ENCODE results near the gene KCNIP4. TPM values are rescaled to one million over a fixed set of nuclear protein-coding genes. Genes with fewer than 3 reads are reported as not detected.

Gene KCNIP4
- total and polyA plus RNA-seq, 10 of the 15 experiments (the other 5 are each of a cell fraction or from before 2014, with no cell fraction given) = 0.03 to 0.23 (median 0.13) TPM; not detected in 7

DNA sequence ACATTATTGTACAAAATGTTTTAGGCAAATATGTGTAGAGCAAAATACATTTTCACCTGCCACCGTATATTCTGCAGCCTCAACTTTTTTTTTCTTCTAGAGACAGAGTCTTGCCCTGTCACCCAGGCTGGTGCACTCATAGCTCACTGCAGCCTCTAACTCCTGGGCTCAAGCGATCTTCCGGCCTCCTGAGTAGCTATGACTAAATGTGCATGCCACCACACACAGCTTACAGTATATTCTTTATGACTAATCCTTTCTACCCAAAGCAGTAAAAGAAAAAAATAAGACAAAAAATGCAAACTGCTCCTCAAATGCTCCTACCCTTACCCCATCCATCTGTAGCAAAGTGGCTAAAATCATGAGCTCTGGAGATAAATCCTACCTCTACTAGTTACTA lies 426.3 kb downstream of the KCNIP4 start (continued):
- TF ChIP-seq BHLHE40 (IDR thresholded peaks at IDR 0.05; ENCODE audit: borderline replicate concordance in 1 of 2, low read depth in 2 of 2, low read length in 1 of 2) = no peak
- TF ChIP-seq POU2F2 (IDR thresholded peaks at IDR 0.05; ENCODE audit: borderline replicate concordance, low read depth, low read length) = no peak

- Histone ChIP-seq H3K4me2 (ENCODE audit: control insufficient read depth, insufficient read depth) (no peak overlapping the region), H3K9me3 (replicated peaks; ENCODE audit: control insufficient read depth, insufficient read depth, low read length) (no peaks in the 10 kb centered on the region), H3K9ac (ENCODE audit: control insufficient read depth, insufficient read depth, low read length) (no peak overlapping the region), H3K79me2 (ENCODE audit: control insufficient read depth, insufficient read depth, low read length) (no peaks in the 10 kb centered on the region), H3K36me3 (ENCODE audit: control insufficient read depth in 2 of 2, insufficient read depth in 2 of 2, low read length in 1 of 2) (no peaks in the 10 kb centered on the region), H2AFZ (ENCODE audit: control insufficient read depth, low read depth, low read length) (no peak overlapping the region), H3K4me1 (ENCODE audit: control insufficient read depth, insufficient read depth, low read length) (no peaks in the 10 kb centered on the region), H3K27me3 (replicated peaks in 1 of 2; ENCODE audit: control insufficient read depth in 2 of 2, insufficient read depth in 2 of 2, low read length in 1 of 2) (no peaks in the 10 kb centered on the region), H3K4me3 (no peak overlapping the region), H3K27ac (ENCODE audit: control insufficient read depth, insufficient read depth) (no peak overlapping the region), H4K20me1 (ENCODE audit: control insufficient read depth, insufficient read depth) (no peaks in the 10 kb centered on the region)
- in situ Hi-C loops (cut with MboI) (no loop called here), intact Hi-C loops (cut with micrococcal nuclease; ENCODE audit: unreplicated experiment) (no loop called here)
- FAIRE-seq = no peak
- CTCF ChIA-PET = interaction anchor here (1.6 kb wide), 1 partner anchor 250 kb away, joined by 5 read pairs; no protein-coding TSS in a partner anchor
- ATAC-seq = no peak
- no TSS peak for BruUV-seq (replicated peaks)
- RAD21 ChIA-PET (ENCODE audit: unreplicated experiment) = no interaction called here
- no peak for TF ChIP-seq STAT1 (conservative IDR thresholded peaks at IDR 0.05)
- SMC1A ChIA-PET (ENCODE audit: uncharacterized antibody, unreplicated experiment) = interaction anchor here (0.6 kb wide), 1 partner anchor 22 kb away, joined by 3 read pairs; no protein-coding TSS in a partner anchor
- WGBS (ENCODE audit: insufficient coverage, insufficient replicate concordance, low lambda C conversion rate, missing lambda C conversion rate) = 1% methylated on average over 5 of the region's 5 CpGs
- POLR2A ChIA-PET = no interaction called here
- no peak for DNase-seq (ENCODE audit: low read depth, low spot score)
These were observed 431.3 kb downstream of the KCNIP4 start for GRCh38 chr4:21517126-21517859.

DNA sequence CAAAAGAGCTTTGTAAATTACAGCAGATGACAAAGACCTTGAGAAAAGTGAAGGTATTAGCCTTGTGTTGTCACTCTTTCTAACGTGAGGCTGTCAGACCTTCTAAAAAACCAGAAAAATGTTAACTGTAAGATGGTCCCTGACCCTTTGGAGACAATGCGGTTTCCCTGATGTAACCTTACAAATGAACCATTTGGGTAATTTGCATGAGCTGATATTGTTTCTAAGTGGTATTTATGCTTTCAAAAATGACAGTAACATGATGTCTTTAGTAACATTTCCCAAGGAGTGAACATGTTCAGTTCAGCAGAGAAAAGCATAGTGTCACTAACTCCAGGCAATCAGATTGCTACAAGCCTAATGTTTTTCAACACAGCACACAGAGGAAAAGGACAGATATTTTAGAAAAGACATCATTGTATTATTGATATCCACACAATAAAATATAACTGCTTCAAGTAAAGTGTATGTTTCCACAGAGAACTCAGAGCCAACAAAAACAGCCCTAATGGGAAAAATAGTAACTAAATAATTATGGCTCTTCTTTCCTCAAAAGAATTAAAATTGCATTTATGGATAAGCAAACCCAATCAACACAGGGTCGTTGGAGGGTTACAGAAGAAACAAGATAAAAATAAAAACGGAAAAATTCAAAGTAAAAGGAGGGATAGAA lies 434.4 kb downstream of the KCNIP4 start:
- DNase-seq (ENCODE audit: low read depth, low spot score) (no peak), ATAC-seq (no peak), FAIRE-seq (no peak)
- no peak overlapping the region for H3K4me3 ChIP-seq
- RAD21 ChIA-PET (ENCODE audit: unreplicated experiment) = interaction anchor here (1.7 kb wide), 1 partner anchor 253 kb away, joined by 6 read pairs; no protein-coding TSS in a partner anchor
- no peaks in the 10 kb centered on the region for H4K20me1 ChIP-seq (ENCODE audit: control insufficient read depth, insufficient read depth)
- SMC1A ChIA-PET (ENCODE audit: uncharacterized antibody, unreplicated experiment) = no interaction called here
- H3K36me3 ChIP-seq (ENCODE audit: control insufficient read depth in 2 of 2, insufficient read depth in 2 of 2, low read length in 1 of 2) = no peaks in the 10 kb centered on the region
- no TSS peak for BruUV-seq (replicated peaks)
- no peaks in the 10 kb centered on the region for H3K4me1 ChIP-seq (ENCODE audit: control insufficient read depth, insufficient read depth, low read length)
- no peaks in the 10 kb centered on the region for H3K9me3 ChIP-seq (replicated peaks; ENCODE audit: control insufficient read depth, insufficient read depth, low read length)
- intact Hi-C loops (cut with micrococcal nuclease; ENCODE audit: unreplicated experiment) = no loop called here
- TF ChIP-seq KLF5 (IDR thresholded peaks at IDR 0.05; ENCODE audit: partially characterized antibody) (no peak), MEF2B (IDR thresholded peaks at IDR 0.05; ENCODE audit: partially characterized antibody, poor library complexity, severe bottlenecking) (no peak), NFYA (IDR thresholded peaks at IDR 0.05; ENCODE audit: borderline replicate concordance, low read depth, low read length) (no peak), SUZ12 (IDR thresholded peaks at IDR 0.05; ENCODE audit: unreplicated experiment) (no peak), NR2C2 (IDR thresholded peaks at IDR 0.05; ENCODE audit: borderline replicate concordance, control insufficient read depth, insufficient read length, low read depth) (no peak)
- H3K27me3 ChIP-seq (replicated peaks in 1 of 2; ENCODE audit: control insufficient read depth in 2 of 2, insufficient read depth in 2 of 2, low read length in 1 of 2) = no peaks in the 10 kb centered on the region
- no peak overlapping the region for H3K27ac ChIP-seq (ENCODE audit: control insufficient read depth, insufficient read depth)
- CTCF ChIA-PET = interaction anchor here (0.6 to 9.6 kb wide), 2 partner anchors 39 to 251 kb away, joined by 3 to 105 read pairs; no protein-coding TSS in a partner anchor
- 14% methylated on average over 4 of the region's 4 CpGs for WGBS (ENCODE audit: insufficient coverage, insufficient replicate concordance, low lambda C conversion rate, missing lambda C conversion rate)
- H3K9ac ChIP-seq (ENCODE audit: control insufficient read depth, insufficient read depth, low read length) = no peak overlapping the region
- no peak overlapping the region for H2AFZ ChIP-seq (ENCODE audit: control insufficient read depth, low read depth, low read length)
- no peaks in the 10 kb centered on the region for H3K79me2 ChIP-seq (ENCODE audit: control insufficient read depth, insufficient read depth, low read length)
- no peak overlapping the region for H3K4me2 ChIP-seq (ENCODE audit: control insufficient read depth, insufficient read depth)
- in situ Hi-C loops (cut with MboI) = no loop called here
- POLR2A ChIA-PET = no interaction called here

All from GM12878 (cell line).